HPDE6-E6E7 (cell line): ENCODE results near the gene GARNL3.

Experiments used
- DNase-seq: peaks from one replicate; pipeline ENCODE4 v3.0.0; 2011; ENCODE audit warnings: missing footprints; ENCODE audit errors: extremely low spot score

Gene GARNL3

DNA sequence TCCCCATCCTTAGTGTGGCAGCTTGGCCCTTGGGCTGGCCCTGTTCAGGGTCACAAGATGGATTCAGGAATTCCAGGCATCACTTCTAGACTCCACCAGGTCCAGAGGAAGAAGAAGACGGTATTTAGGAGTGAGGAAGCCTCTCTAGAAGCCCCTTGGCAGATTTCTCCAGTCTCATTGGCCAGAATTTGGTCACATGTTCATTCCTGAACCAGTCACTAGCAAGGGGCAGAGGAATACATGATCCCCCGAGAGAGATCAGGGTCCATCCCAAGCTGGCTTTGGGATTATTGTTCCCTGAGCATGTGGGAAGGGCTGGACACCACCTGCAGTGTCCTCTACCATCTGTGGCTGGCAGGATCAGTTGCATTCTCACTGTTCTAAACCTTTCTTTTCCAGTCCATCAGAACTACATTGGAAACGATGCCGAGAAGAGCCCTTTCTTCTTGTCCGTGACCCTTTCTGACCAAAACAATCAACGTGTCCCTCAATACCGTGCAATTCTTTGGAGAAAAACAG, 48.5 kb downstream of the GARNL3 start:
- no peak for DNase-seq

DNA sequence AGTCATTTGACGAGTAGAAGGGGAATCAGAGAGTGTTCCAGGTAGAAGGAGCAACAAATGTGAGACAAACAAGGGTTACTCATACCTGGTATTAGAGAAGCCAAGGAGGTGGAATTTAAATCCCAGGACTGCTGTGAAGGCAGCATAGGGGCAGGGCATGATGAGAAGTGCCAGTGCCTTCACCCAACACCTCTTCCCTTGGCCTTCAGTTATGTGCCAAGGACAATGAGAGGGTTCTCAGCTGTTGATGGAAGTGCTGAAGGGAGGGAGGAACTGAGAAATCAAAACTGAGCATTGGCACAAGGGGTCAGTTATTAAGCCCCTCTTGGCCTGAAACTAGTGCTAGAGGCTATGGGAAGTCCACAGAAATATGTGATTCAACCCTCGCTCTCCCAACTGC, 50.3 kb downstream of the GARNL3 start:
- DNase-seq: no peak

DNA sequence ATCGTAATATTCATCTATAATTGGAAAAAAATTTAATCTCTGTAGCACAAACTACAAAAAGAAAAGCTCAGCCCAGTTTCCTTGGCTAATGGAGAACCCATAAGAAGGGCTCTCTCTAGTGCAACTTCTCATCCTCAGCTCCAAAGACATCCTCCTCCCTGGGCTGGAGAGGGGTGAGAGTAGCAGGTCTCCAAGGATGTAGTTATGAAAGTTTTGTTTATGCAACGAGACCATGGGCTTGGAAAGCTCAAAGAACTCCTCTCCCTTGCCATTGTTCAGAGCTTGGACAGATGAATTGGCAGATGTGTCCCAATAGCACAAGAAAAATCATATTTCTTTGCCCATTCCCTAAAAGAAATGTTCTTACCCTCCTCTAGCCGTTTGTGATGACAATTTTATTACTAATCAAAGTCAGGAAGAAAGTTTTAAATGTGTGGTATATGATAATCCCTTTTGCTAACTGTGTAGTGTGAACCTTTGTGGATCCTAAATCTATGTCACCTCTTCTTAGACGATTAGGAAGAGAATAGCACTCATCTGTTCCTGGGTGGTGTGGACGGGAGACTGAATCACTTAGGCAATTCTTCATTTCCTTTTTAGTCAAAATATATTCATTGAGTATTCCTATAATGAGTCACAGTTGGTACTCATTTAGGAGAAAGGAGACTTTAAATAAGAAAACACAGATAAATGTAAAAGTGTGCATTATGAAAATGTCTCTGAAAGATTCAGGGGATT, 52.2 kb downstream of the GARNL3 start:
- DNase-seq: no peak

GRCh38 chr9:127318651-127319167, 54.1 kb downstream of the GARNL3 start:
- no peak for DNase-seq

- no peak for DNase-seq
Measured at GRCh38 chr9:127319366-127320114, 55.0 kb downstream of the GARNL3 start.

DNA sequence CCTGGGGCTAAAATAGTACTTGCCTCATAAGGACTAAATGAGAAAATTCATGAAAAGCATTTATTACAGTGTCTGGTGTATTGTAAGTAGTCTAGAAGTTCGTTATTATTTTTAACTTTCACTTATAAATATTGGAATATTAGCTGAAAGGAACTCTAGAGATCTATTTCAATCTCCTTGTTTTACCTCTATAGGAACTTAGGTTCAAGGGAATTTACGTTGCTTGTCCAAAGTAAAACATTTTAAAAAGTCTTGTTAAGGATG, 55.5 kb downstream of the GARNL3 start:
- no peak for DNase-seq

GRCh38 chr9:127323393-127323792, 58.8 kb downstream of the GARNL3 start:
- DNase-seq: no peak

DNA sequence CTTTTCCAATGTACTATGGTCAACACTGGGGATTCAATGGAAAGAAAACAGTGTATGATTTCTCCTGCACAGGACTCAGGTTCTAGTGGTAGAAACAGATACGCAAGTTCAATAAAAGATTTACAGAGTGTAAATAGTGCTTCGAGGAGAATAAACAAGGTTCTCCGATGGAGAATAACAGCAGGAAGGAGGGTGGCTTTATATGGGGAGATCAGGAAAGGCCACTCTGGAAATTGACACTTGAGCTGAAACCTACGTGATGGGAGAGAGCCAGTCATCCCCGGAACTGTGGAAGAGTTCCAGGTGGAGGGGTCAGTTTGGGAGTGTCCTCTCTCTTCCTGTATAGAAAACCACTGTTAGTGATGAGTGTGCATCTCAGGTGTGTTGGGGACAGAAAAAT, 65.9 kb downstream of the GARNL3 start:
- DNase-seq: no peak

DNA sequence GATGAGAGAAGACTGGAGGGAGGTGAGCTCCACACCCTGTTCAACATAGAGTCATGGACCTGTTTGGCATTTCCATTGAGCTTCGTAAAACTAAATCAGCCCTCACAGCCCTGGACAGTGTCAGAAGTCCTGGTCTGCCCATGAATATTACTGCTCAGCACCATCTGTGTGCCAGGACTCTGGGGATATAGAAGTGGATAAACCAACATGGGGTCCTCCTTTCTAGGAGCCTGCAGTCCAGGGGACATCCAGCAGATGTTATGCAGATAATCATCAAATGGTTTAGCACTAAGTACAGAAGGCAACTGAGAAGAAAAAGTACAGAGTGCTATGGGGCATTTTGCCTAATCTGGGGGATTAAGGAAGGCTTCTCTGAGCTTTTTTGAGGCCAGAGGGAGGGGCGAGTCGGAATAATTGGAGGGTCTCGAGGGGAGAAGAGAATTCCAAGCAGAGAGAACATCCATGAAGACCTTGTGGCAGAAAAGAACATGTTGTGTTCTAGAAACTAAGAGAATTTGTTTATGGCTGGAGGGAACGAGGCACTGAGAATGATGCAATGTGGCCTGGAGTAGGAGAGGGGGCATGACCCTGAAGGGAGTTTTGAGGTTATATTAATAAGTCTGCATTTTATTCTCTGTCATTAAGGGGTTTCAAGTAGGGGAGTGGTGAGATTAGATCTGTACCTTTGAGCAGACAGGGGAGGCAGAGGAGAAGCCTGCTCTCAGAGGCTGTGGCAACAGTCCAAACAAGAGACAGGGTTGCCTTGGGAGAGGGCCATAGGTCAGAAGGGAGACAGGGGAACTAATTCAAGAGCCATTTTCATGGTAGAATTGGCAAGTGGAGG, 68.9 kb downstream of the GARNL3 start:
- DNase-seq: no peak

- DNase-seq: no peak
Measured at GRCh38 chr9:127334725-127335124, 70.2 kb downstream of the GARNL3 start.

DNA sequence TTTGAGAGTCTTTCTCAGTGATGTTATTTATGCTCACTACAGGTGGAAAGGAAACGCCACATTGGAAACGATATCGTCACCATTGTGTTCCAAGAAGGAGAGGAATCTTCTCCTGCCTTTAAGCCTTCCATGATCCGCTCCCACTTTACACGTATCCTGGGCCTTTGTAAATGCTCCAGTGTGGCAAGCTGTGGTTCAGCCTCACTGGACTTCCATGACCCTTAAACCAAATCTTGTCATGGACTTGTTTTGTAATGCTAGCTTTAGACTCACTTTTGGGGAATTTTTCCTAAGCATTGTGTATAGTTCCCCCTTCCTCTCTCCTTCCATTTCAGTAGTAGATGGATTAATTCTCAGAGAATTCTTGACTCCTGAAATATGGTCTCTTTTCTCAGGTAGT, 71.5 kb downstream of the GARNL3 start:
- DNase-seq: no peak

GRCh38 chr9:127336506-127337352, 72.2 kb downstream of the GARNL3 start:
- peak; percentile 67 for DNase-seq

GRCh38 chr9:127340721-127341120, 76.1 kb downstream of the GARNL3 start:
- no peak for DNase-seq

DNA sequence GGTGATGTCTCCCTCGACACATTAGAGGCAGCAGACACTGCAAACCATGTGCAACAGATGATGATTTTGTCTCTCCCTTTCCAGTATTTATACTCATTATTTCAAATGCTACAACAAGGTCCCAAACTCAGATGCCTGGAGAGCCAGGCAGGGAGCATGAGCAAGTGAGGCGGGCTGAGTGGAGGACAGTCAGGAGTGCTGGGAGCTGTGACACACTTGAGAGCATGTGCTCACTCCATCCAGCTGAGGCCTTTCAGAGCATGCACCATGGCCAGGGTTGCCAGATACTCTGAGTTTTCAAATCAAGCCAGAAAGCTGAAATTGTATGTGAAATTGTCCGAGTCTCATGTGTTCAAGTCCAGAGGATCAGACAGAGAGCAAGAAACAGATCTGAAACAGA, 76.6 kb downstream of the GARNL3 start:
- no peak for DNase-seq

- no peak for DNase-seq
Measured at GRCh38 chr9:127344368-127345000, 79.9 kb downstream of the GARNL3 start.

- DNase-seq: no peak
Measured at GRCh38 chr9:127345566-127345965, 81.0 kb downstream of the GARNL3 start.

DNA sequence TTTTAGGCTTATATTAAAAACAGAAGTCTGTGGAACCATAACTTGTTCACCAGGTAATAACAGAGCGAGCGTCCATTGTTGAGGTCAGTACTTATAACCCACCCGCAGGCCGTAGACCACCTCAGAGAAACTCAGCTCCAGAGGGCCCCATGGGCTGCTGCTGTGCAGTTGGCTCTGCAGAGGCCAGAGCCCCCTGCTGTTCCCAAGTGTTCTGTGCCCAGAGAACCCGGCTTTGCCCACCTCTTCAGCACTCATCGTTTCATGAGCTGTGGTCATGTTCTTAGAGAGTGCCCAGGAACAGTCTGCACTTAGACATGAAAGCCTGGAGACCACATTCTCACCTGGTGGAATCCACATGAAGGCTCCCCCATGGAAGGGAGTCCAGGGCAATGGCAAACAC, 82.0 kb downstream of the GARNL3 start:
- no peak for DNase-seq

- DNase-seq: peak; percentile 25
Measured at GRCh38 chr9:127347831-127348776, 83.5 kb downstream of the GARNL3 start.

DNA sequence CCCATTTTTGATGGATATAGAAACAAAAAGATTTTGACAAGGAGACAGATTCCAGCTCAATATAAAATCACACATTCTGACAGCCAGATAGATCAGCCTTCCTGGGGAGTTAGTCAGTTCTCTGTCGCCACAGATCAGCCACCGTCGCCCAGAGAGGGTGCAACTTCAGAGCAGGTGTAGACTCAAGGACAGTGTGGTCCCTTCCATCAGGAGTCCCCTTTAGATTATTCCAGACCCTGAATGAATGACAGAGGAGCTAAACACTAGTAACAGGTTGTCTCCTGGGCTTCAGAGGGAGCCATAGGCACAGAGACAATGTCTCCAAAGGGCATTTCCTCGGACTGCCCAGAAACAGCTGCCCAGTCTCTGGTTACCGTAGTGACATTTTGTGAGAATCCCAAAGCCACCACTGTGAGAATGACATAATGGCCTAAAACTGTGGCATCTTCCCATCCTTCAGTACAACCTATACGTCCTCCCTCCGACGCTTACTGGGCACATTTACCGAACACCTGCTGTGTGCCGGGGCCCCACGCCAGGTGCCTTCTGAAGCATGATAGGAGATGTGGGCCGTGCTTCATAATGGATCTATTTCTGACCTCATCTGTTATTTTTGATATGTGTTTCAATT, 85.0 kb downstream of the GARNL3 start:
- no peak for DNase-seq
